ENCODE measurements around the gene MPC1L.
"Not testable (repeated sequence)": the region's sequence is repeated elsewhere in the genome, so short reads cannot be mapped to it uniquely, and the experiment has no call there.

MPC1L gene

DNA sequence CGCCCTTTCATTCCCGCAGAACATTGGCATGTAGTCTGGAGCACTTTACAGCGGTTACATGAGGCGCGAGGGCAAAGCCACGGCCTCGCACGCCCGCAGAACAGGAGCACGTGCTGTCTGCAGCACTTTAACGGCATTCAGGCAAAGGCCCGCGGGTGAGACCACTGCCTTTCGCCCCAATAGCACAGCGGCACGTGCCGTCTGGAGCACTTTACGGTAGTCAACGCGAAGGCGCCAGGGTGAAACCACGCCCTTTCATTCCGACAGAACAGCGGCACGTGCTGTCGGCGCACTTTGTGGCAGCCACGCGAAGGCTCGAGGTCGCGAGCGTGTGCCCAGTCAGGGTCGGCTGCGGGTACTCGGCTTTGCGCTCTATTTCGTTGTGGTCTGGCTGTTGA, at the start of gene MPC1L:
Gene MPC1L, plus strand, starts transcription at position 290 of the 398 bp plus-strand sequence. CDS start 138 bp downstream, outside the sequence.
- no peak for DNase-seq
- intact Hi-C loops (cut with DNase I) = no loop called here

- intact Hi-C loops (cut with DNase I) = no loop called here
- no peak for DNase-seq
Measured at GRCh38 chrX:40573763-40574162, 49.5 kb upstream of the MPC1L start.

DNA sequence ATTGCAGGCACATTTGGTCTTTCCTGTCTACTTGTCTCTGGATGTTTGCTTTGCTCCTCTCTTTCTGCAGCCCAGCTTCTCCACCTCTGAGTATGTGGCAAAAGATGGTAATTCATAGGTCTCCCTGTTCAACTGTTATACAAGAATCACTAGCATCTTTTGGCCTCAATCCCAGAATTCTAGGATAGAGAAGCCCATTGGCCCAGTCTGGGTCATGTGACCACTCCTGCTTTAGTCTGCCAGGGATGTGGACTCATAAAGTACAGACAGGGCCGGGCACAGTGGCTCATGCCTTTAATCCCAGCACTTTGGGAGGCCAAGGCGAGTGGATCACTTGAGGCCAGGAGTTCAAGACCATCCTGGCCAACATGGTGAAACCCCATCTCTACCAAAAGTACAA, 47.8 kb upstream of the MPC1L start:
- intact Hi-C loops (cut with DNase I) = not testable (repeated sequence)
- peak in 7 of 10 donors; percentile 20 to 86 (median 32) for DNase-seq

GRCh38 chrX:40576291-40576690, 46.9 kb upstream of the MPC1L start:
- intact Hi-C loops (cut with DNase I) = no loop called here
- no peak for DNase-seq

DNA sequence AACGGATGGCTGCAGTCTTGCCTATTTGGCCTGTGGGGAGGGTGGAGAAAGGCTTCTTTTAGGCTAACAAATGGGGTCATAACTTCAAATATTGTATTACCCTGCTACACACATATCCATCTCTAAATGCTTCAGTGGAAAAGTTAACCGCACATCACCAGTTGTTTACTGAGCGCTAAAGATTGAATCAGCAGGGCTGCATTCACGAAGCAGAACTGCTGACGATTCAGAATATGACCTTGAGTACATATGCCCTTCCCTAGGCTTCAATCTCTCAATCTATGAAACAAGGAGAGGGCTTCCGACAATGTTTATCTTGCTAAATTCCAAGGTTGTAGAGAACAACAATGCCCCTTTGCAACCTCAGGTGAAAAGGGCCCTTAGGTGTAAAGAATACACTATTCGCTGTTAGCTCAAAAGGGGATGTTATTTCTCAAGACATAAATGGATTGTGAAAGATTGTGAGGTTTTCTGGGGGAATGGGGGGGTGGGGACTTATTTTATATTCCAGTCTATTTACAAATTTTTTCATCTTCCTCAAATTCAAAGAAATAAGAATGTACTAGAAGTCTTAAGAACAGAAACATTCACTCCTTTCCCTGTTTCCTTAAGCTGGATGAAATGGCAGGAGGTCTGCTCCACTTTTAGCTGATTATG, 45.1 kb upstream of the MPC1L start:
- DNase-seq = no peak
- intact Hi-C loops (cut with DNase I) = no loop called here

GRCh38 chrX:40579141-40579540, 44.1 kb upstream of the MPC1L start:
- intact Hi-C loops (cut with DNase I) = no loop called here
- DNase-seq = no peak

GRCh38 chrX:40579900-40580536, 43.2 kb upstream of the MPC1L start:
- no peak for DNase-seq
- intact Hi-C loops (cut with DNase I) = no loop called here

- peak; percentile 86 to 98 (median 92) for DNase-seq
- intact Hi-C loops (cut with DNase I) = no loop called here
Measured at GRCh38 chrX:40580537-40581335, 42.5 kb upstream of the MPC1L start, which contains the start of gene ATP6AP2. Gene ATP6AP2, plus strand, starts transcription at chrX:40580970. Its CDS starts 96 bp downstream, at chrX:40581066.

DNA sequence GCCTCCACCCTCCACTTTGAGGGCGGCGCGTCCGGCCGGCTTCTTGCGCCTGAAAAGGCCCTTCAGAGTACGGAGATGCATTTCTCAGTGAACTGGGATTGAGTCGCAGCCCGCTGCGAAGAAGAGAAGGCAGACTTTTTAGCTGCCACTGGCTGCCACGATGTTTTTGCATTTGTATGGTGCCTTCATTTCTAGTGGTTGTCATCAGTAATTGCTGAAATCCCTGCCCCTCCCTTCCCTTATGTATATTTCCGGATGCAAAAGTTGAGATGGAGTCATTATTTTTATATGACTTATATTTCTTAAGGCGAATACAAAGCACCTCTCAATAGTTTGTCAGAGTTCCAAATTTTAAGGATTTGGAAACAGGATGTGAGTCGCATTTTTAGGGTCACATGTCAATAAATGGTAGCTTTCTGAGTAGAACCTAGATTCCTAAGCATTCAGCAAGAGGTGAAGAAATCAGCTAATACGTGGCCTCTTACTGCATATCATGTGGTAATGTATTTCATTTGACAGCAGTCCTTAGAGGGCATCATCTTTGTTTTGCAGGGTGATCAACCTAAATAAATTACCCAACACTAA, 41.8 kb upstream of the MPC1L start:
- DNase-seq = no peak
- intact Hi-C loops (cut with DNase I) = no loop called here

GRCh38 chrX:40582178-40582577, 41.0 kb upstream of the MPC1L start:
- intact Hi-C loops (cut with DNase I) = not testable (repeated sequence)
- peak in 1 of 10 donors; percentile 57 for DNase-seq

GRCh38 chrX:40582811-40583210, 40.4 kb upstream of the MPC1L start:
- no peak for DNase-seq
- intact Hi-C loops (cut with DNase I) = no loop called here

- intact Hi-C loops (cut with DNase I); DNase-seq: not testable (repeated sequence)
Measured at GRCh38 chrX:40587623-40588022, 35.6 kb upstream of the MPC1L start.

GRCh38 chrX:40589616-40590321, 33.5 kb upstream of the MPC1L start:
- DNase-seq; intact Hi-C loops (cut with DNase I): not testable (repeated sequence)

- DNase-seq = no peak
Measured at GRCh38 chrX:40603446-40603845, 19.8 kb upstream of the MPC1L start.

GRCh38 chrX:40607381-40607780, 15.8 kb upstream of the MPC1L start:
- no peak for DNase-seq
- intact Hi-C loops (cut with DNase I) = no loop called here

More at GRCh38 chrX:40603446-40603845, 19.8 kb upstream of the MPC1L start:
- intact Hi-C loops (cut with DNase I) = no loop called here

- DNase-seq = no peak
- intact Hi-C loops (cut with DNase I) = no loop called here
Measured at GRCh38 chrX:40612511-40612910, 10.7 kb upstream of the MPC1L start.

DNA sequence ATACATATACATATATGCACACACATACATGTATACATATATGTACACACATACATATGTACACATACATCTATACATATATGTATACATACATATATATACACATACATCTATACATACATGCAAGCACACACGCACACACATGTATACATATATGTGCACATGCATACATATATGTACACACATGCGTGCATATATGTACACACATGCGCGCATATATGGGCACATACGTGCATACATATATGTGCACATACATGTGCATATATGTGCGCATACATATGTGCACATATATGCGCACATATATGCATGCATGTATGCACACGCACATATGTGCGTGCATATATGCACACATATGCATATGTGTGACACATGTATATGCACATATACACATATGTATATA, 7.3 kb upstream of the MPC1L start:
- DNase-seq = no peak
- intact Hi-C loops (cut with DNase I) = no loop called here

DNA sequence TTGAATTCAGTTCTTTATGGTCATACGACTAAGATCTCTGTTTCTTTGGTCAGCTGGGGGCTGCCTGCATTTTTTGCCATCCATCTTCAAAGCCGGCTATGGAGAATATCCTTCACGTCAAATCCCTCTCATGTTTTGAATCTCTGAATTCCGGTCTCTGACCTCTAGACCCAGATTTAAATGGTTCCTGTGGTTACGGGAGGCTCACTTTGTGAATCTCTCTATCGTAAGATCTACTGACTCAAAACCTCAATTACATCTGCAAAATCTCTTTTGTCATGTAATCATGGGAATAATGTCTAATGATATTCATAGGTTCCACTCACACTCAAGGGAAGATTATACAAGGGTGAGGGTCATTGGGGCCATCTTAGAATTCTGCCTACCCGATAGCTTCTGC, 5.7 kb upstream of the MPC1L start:
- intact Hi-C loops (cut with DNase I) = no loop called here
- DNase-seq = no peak

- DNase-seq = no peak
- intact Hi-C loops (cut with DNase I) = no loop called here
Measured at GRCh38 chrX:40622479-40623138, 619 bp upstream of the MPC1L start.

DNA sequence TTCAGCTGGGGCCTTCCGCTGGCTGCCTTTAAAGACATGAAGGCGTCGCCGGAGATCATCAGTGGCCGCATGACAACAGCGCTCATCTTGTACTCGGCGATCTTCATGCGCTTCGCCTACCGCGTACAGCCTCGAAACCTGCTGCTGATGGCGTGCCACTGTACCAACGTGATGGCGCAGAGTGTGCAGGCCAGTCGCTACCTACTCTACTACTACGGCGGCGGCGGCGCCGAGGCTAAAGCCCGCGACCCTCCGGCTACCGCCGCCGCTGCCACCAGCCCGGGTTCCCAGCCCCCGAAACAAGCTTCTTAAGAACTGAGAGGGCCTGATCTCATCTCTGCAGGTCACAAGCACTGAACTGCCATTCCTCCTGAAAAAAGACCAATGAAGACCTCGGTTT, 437 bp downstream of the MPC1L start:
- DNase-seq = peak in 1 of 10 donors; percentile 74
- intact Hi-C loops (cut with DNase I) = no loop called here
